Natural killer cell (primary cell): ENCODE results near the gene ARNT2. TPM values are rescaled to one million over a fixed set of nuclear protein-coding genes. Genes with fewer than 3 reads are reported as not detected.
"Not testable (repeated sequence)": the region's sequence is repeated elsewhere in the genome, so short reads cannot be mapped to it uniquely, and the experiment has no call there.

Experiments
- ATAC-seq, 3 donors: fragments of 150-1000 bp in 2 of 3; fragments of 200-7000 bp in 1 of 3; cut with Tn5 transposase; 1 replicate in 1 of 3; 2 replicates in 2 of 3; pipeline ENCODE4 v1.10.0; 2021; ENCODE audit warnings: mild to moderate bottlenecking in 2 of 3, moderate library complexity in 2 of 3
- DNase-seq, 2 donors: peaks; one replicate each; pipeline versions ENCODE4 v3.0.0 to v3.0.0-alpha.2; 2013 to 2021; ENCODE audit warnings: mixed read lengths in 1 of 2
- H3K27ac ChIP-seq: one replicate; pipeline ENCODE4 v1.5.1; 2013; ENCODE audit warnings: mild to moderate bottlenecking, low read length
- H3K27me3 ChIP-seq: one replicate; pipeline ENCODE4 v1.6.1; 2013; ENCODE audit warnings: low read length; ENCODE audit not compliant: control insufficient read depth, insufficient read depth
- H3K36me3 ChIP-seq: one replicate; pipeline ENCODE4 v1.6.1; 2013; ENCODE audit warnings: low read length; ENCODE audit not compliant: control insufficient read depth, insufficient read depth
- H3K4me1 ChIP-seq: one replicate; pipeline ENCODE4 v1.6.1; 2013; ENCODE audit warnings: low read length; ENCODE audit not compliant: control insufficient read depth, insufficient read depth
- H3K4me3 ChIP-seq: one replicate; pipeline ENCODE4 v1.5.1; 2013; ENCODE audit warnings: low read length
- H3K9me3 ChIP-seq: one replicate; pipeline ENCODE4 v1.6.1; 2013; ENCODE audit warnings: low read length; ENCODE audit not compliant: control insufficient read depth, insufficient read depth
- H3K27ac Mint-ChIP-seq, 2 donors: one replicate each; pipeline ENCODE4 v1.8.0; 2022; ENCODE audit warnings: mild to moderate bottlenecking in 2 of 2, mixed read lengths in 2 of 2, moderate library complexity in 1 of 2
- H3K27me3 Mint-ChIP-seq, 2 donors: one replicate each; pipeline ENCODE4 v1.8.0; 2022; ENCODE audit warnings: low read depth in 2 of 2, mixed read lengths in 2 of 2
- H3K36me3 Mint-ChIP-seq: one replicate; pipeline ENCODE4 v1.8.0; 2022; ENCODE audit warnings: mixed read lengths
- H3K4me1 Mint-ChIP-seq, 2 donors: one replicate each; pipeline ENCODE4 v1.8.0; 2022; ENCODE audit warnings: mixed read lengths in 2 of 2
- H3K4me3 Mint-ChIP-seq: one replicate; pipeline ENCODE4 v1.8.0; 2022; ENCODE audit warnings: mild to moderate bottlenecking, moderate library complexity, mixed read lengths
- H3K9me3 Mint-ChIP-seq, 2 donors: one replicate each; pipeline ENCODE4 v1.8.0; 2022; ENCODE audit warnings: mixed read lengths in 2 of 2
- CTCF ChIP-seq: fragments of 200-600 bp; IDR thresholded peaks from one replicate; pipeline ENCODE4 v1.8.0; 2022; ENCODE audit warnings: antibody characterized with exemption
- WGBS: methylation state at CpG from one replicate; pipeline ENCODE4 v1.1.7; 2013; ENCODE audit warnings: missing lambda C conversion rate; ENCODE audit not compliant: insufficient coverage; 5-methylcytosine and 5-hydroxymethylcytosine counted together
- intact Hi-C: fragments of 100-400 bp; cut with micrococcal nuclease; formaldehyde crosslinking; loops from one replicate; pipeline ENCODE4 v1.14.2; 2022
- total RNA-seq, 4 donors: library from RNA; stranded (reverse); fragments of 120-200 nt in 1 of 4; gene quantifications; one replicate each; pipeline versions ENCODE4 v1.2.3 to v1.2.4, GENCODE V29; 2013 to 2022

Gene ARNT2
- total RNA-seq, 3 donors from 2014 or later (not counting 1 experiment from before 2014, with no cell fraction given), result not detected

GRCh38 chr15:80507131-80507530, 102.9 kb downstream of the ARNT2 start:
- H3K4me3 ChIP-seq, result no peak overlapping the region
- Mint-ChIP-seq H3K4me3 (no peak overlapping the region), H3K9me3 (no peaks in the 10 kb centered on the region), H3K4me1 (no peaks in the 10 kb centered on the region), H3K36me3 (no peaks in the 10 kb centered on the region), H3K27me3 (peaks cover 0 to 12% of the 10 kb centered on the region in 2 donors), H3K27ac (no peak overlapping the region)
- TF ChIP-seq CTCF, result no peak
- H3K9me3 ChIP-seq, result no peaks in the 10 kb centered on the region
- no peaks in the 10 kb centered on the region for H3K27me3 ChIP-seq
- no peaks in the 10 kb centered on the region for H3K36me3 ChIP-seq
- H3K4me1 ChIP-seq, result no peaks in the 10 kb centered on the region
- 70% methylated on average over 5 of the region's 5 CpGs for WGBS
- H3K27ac ChIP-seq, result no peak overlapping the region
- no peak for ATAC-seq
- intact Hi-C loops, result no loop called here
- DNase-seq, result no peak

GRCh38 chr15:80507638-80508316, 103.6 kb downstream of the ARNT2 start:
- DNase-seq (no peak), ATAC-seq (no peak)
- intact Hi-C loops, result no loop called here
- no peaks in the 10 kb centered on the region for H3K27me3 ChIP-seq
- Mint-ChIP-seq H3K27ac (no peak overlapping the region), H3K27me3 (peaks cover 0 to 7% of the 10 kb centered on the region in 2 donors), H3K9me3 (no peaks in the 10 kb centered on the region), H3K4me3 (no peak overlapping the region), H3K36me3 (no peaks in the 10 kb centered on the region), H3K4me1 (no peaks in the 10 kb centered on the region)
- WGBS, result 94% methylated on average over 18 of the region's 18 CpGs
- H3K4me1 ChIP-seq, result no peaks in the 10 kb centered on the region
- no peak overlapping the region for H3K27ac ChIP-seq
- no peak overlapping the region for H3K4me3 ChIP-seq
- no peaks in the 10 kb centered on the region for H3K36me3 ChIP-seq
- no peaks in the 10 kb centered on the region for H3K9me3 ChIP-seq
- TF ChIP-seq CTCF, result no peak

- DNase-seq (no peak), ATAC-seq (no peak)
- Mint-ChIP-seq H3K4me1 (no peaks in the 10 kb centered on the region), H3K36me3 (no peaks in the 10 kb centered on the region), H3K27ac (no peak overlapping the region), H3K27me3 (peaks cover 0 to 7% of the 10 kb centered on the region in 2 donors), H3K9me3 (no peaks in the 10 kb centered on the region), H3K4me3 (no peak overlapping the region)
- TF ChIP-seq CTCF, result no peak
- 70% methylated on average over 4 of the region's 4 CpGs for WGBS
- no peaks in the 10 kb centered on the region for H3K9me3 ChIP-seq
- intact Hi-C loops, result no loop called here
- no peaks in the 10 kb centered on the region for H3K36me3 ChIP-seq
- no peaks in the 10 kb centered on the region for H3K4me1 ChIP-seq
- H3K27me3 ChIP-seq, result no peaks in the 10 kb centered on the region
- no peak overlapping the region for H3K4me3 ChIP-seq
- no peak overlapping the region for H3K27ac ChIP-seq
Measured at GRCh38 chr15:80508783-80509182, 104.6 kb downstream of the ARNT2 start.

GRCh38 chr15:80509800-80510199, 105.6 kb downstream of the ARNT2 start:
- H3K27ac Mint-ChIP-seq, result no peak overlapping the region
- no peak overlapping the region for H3K4me3 Mint-ChIP-seq
- H3K36me3 ChIP-seq, result no peaks in the 10 kb centered on the region
- H3K27me3 Mint-ChIP-seq, result peaks cover 0 to 7% of the 10 kb centered on the region in 2 donors
- no peaks in the 10 kb centered on the region for H3K36me3 Mint-ChIP-seq
- no peak overlapping the region for H3K4me3 ChIP-seq
- intact Hi-C loops, result no loop called here
- H3K9me3 ChIP-seq, result no peaks in the 10 kb centered on the region
- no peak for ATAC-seq
- DNase-seq, result no peak
- H3K27me3 ChIP-seq, result no peaks in the 10 kb centered on the region
- H3K9me3 Mint-ChIP-seq, result no peaks in the 10 kb centered on the region
- TF ChIP-seq CTCF, result no peak
- WGBS, result 82% methylated on average over 5 of the region's 5 CpGs
- no peak overlapping the region for H3K27ac ChIP-seq
- no peaks in the 10 kb centered on the region for H3K4me1 Mint-ChIP-seq
- H3K4me1 ChIP-seq, result no peaks in the 10 kb centered on the region

GRCh38 chr15:80510985-80511384, 106.8 kb downstream of the ARNT2 start:
- WGBS, result 100% methylated on average over 3 of the region's 4 CpGs
- H3K9me3 ChIP-seq, ATAC-seq, H3K27ac Mint-ChIP-seq, H3K36me3 Mint-ChIP-seq, H3K4me3 Mint-ChIP-seq, H3K27me3 ChIP-seq, H3K27me3 Mint-ChIP-seq, H3K9me3 Mint-ChIP-seq, intact Hi-C loops, H3K36me3 ChIP-seq, H3K4me3 ChIP-seq, DNase-seq, H3K27ac ChIP-seq, H3K4me1 Mint-ChIP-seq, H3K4me1 ChIP-seq: not testable (repeated sequence)
